ENCODE data around the gene ZNF782. TPM values are rescaled to one million over a fixed set of nuclear protein-coding genes. Genes with fewer than 3 reads are reported as not detected.
"Not testable (repeated sequence)": the region's sequence is repeated elsewhere in the genome, so short reads cannot be mapped to it uniquely, and the experiment has no call there.

ZNF782 gene
- total RNA-seq, 2 experiments from 2014 or later = 4.1 to 5.9 TPM

GRCh38 chr9:96813607-96814006 lies 40.7 kb downstream of the ZNF782 start:
- Mint-ChIP-seq H3K27ac (no peak overlapping the region), H3K4me3 (no peak overlapping the region), H3K36me3 (ENCODE audit: low read depth) (peaks cover 27% of the 10 kb centered on the region), H3K27me3 (no peaks in the 10 kb centered on the region), H3K4me1 (no peaks in the 10 kb centered on the region), H3K9me3 (peaks cover 71% of the 10 kb centered on the region)
- DNase-seq = no peak
- POLR2A ChIA-PET = no interaction called here
- CTCF ChIA-PET = interaction anchor here (1.0 kb wide), 1 partner anchor 33 kb away, joined by 3 read pairs; no protein-coding TSS in a partner anchor

GRCh38 chr9:96798959-96799358 lies 55.4 kb downstream of the ZNF782 start:
- CTCF ChIA-PET, H3K27me3 Mint-ChIP-seq, POLR2A ChIA-PET, H3K4me1 Mint-ChIP-seq, H3K4me3 Mint-ChIP-seq, DNase-seq, H3K27ac Mint-ChIP-seq: not testable (repeated sequence)
- H3K9me3 Mint-ChIP-seq = peaks cover 43% of the 10 kb centered on the region
- peaks cover 29% of the 10 kb centered on the region for H3K36me3 Mint-ChIP-seq (ENCODE audit: low read depth)

- H3K27ac Mint-ChIP-seq = no peak overlapping the region
- H3K9me3 Mint-ChIP-seq = peaks cover 46% of the 10 kb centered on the region
- H3K27me3 Mint-ChIP-seq = no peaks in the 10 kb centered on the region
- POLR2A ChIA-PET = no interaction called here
- no peak for DNase-seq
- peaks cover 19% of the 10 kb centered on the region for H3K36me3 Mint-ChIP-seq (ENCODE audit: low read depth)
- no peak overlapping the region for H3K4me3 Mint-ChIP-seq
- CTCF ChIA-PET = no interaction called here
- H3K4me1 Mint-ChIP-seq = peaks cover 9% of the 10 kb centered on the region
These were observed 70.3 kb downstream of the ZNF782 start for GRCh38 chr9:96784021-96784420.

- H3K27ac Mint-ChIP-seq = no peak overlapping the region
- POLR2A ChIA-PET = no interaction called here
- peaks cover 34% of the 10 kb centered on the region for H3K9me3 Mint-ChIP-seq
- peaks cover 11% of the 10 kb centered on the region for H3K36me3 Mint-ChIP-seq (ENCODE audit: low read depth)
- peaks cover 16% of the 10 kb centered on the region for H3K4me1 Mint-ChIP-seq
- no peak overlapping the region for H3K4me3 Mint-ChIP-seq
- CTCF ChIA-PET = interaction anchor here (0.6 kb wide), 1 partner anchor 739 kb away, joined by 3 read pairs; no protein-coding TSS in a partner anchor
- no peaks in the 10 kb centered on the region for H3K27me3 Mint-ChIP-seq
- DNase-seq = no peak
These were observed 72.1 kb downstream of the ZNF782 start for GRCh38 chr9:96782235-96782634.

- Mint-ChIP-seq H3K4me3 (no peak overlapping the region), H3K4me1 (peaks cover 22% of the 10 kb centered on the region), H3K9me3 (peaks cover 34% of the 10 kb centered on the region), H3K36me3 (ENCODE audit: low read depth) (peaks cover 12% of the 10 kb centered on the region), H3K27me3 (no peaks in the 10 kb centered on the region), H3K27ac (no peak overlapping the region)
- CTCF ChIA-PET = no interaction called here
- POLR2A ChIA-PET = no interaction called here
- no peak for DNase-seq
These were observed 72.8 kb downstream of the ZNF782 start for GRCh38 chr9:96781552-96781951.

- H3K4me1 Mint-ChIP-seq = peaks cover 27% of the 10 kb centered on the region
- peaks cover 27% of the 10 kb centered on the region for H3K9me3 Mint-ChIP-seq
- ChIA-PET POLR2A (no interaction called here), CTCF (interaction anchor here (0.7 to 1.2 kb wide), 2 partner anchors 14 to 60 kb away, joined by 3 to 4 read pairs; no protein-coding TSS in a partner anchor)
- no peak overlapping the region for H3K27ac Mint-ChIP-seq
- H3K36me3 Mint-ChIP-seq (ENCODE audit: low read depth) = peaks cover 31% of the 10 kb centered on the region
- no peaks in the 10 kb centered on the region for H3K27me3 Mint-ChIP-seq
- no peak for DNase-seq
- H3K4me3 Mint-ChIP-seq = peak overlapping the region; percentile 99
These were observed 75.2 kb downstream of the ZNF782 start for GRCh38 chr9:96779089-96779488.

GRCh38 chr9:96777426-96777864 lies 76.9 kb downstream of the ZNF782 start:
- Mint-ChIP-seq H3K36me3 (ENCODE audit: low read depth) (peaks cover 38% of the 10 kb centered on the region), H3K4me3 (peak overlapping the region; percentile 99), H3K27me3 (no peaks in the 10 kb centered on the region), H3K4me1 (peaks cover 24% of the 10 kb centered on the region), H3K27ac (peak overlapping the region; percentile 96), H3K9me3 (peaks cover 22% of the 10 kb centered on the region)
- ChIA-PET CTCF (interaction anchor here (0.6 to 1.6 kb wide), 3 partner anchors 14 to 69 kb away, joined by 3 to 4 read pairs (median 3); no protein-coding TSS in a partner anchor), POLR2A (no interaction called here)
- no peak for DNase-seq

- Mint-ChIP-seq H3K4me1 (peaks cover 3% of the 10 kb centered on the region), H3K4me3 (no peak overlapping the region), H3K27me3 (no peaks in the 10 kb centered on the region), H3K36me3 (ENCODE audit: low read depth) (peaks cover 87% of the 10 kb centered on the region), H3K27ac (no peak overlapping the region), H3K9me3 (peaks cover 48% of the 10 kb centered on the region)
- no peak for DNase-seq
- ChIA-PET POLR2A (no interaction called here), CTCF (no interaction called here)
These were observed 83.2 kb downstream of the ZNF782 start for GRCh38 chr9:96771124-96771523.

- CTCF ChIA-PET = interaction anchor here (0.9 kb wide), 1 partner anchor 17 kb away, joined by 3 read pairs; no protein-coding TSS in a partner anchor
- no peak overlapping the region for H3K27ac Mint-ChIP-seq
- H3K36me3 Mint-ChIP-seq (ENCODE audit: low read depth) = peaks cover 89% of the 10 kb centered on the region
- no peaks in the 10 kb centered on the region for H3K4me1 Mint-ChIP-seq
- DNase-seq = no peak
- POLR2A ChIA-PET = no interaction called here
- H3K9me3 Mint-ChIP-seq = peaks cover 56% of the 10 kb centered on the region
- no peaks in the 10 kb centered on the region for H3K27me3 Mint-ChIP-seq
- H3K4me3 Mint-ChIP-seq = no peak overlapping the region
These were observed 84.3 kb downstream of the ZNF782 start for GRCh38 chr9:96769989-96770388.

Other genes starting within 250 kb of the ZNF782 start
- gene CDC14B, start 234.7 kb downstream of the ZNF782 start, total RNA-seq = under 1 TPM; 0.62 to 0.83 TPM
- 1 to 10 TPM; 5.0 to 5.6 TPM for gene PRXL2C, start 199.2 kb downstream of the ZNF782 start, total RNA-seq
- 10 to 100 TPM; 12.4 to 12.6 TPM for gene ZNF510, start 76.4 kb downstream of the ZNF782 start, total RNA-seq
- not detected for gene NUTM2G, start 74.3 kb upstream of the ZNF782 start, total RNA-seq
- under 1 TPM; 0.46 to 0.79 TPM for gene CTSV, start 184.6 kb upstream of the ZNF782 start, total RNA-seq